GM21515 (cell line): ENCODE results near the gene FAM149A.

ENCODE experiments used
- ATAC-seq: cut with Tn5 transposase; IDR thresholded peaks from one replicate; pipeline ENCODE4 v1.9.1; 2021; ENCODE audit not compliant: unreplicated experiment

The FAM149A gene

DNA sequence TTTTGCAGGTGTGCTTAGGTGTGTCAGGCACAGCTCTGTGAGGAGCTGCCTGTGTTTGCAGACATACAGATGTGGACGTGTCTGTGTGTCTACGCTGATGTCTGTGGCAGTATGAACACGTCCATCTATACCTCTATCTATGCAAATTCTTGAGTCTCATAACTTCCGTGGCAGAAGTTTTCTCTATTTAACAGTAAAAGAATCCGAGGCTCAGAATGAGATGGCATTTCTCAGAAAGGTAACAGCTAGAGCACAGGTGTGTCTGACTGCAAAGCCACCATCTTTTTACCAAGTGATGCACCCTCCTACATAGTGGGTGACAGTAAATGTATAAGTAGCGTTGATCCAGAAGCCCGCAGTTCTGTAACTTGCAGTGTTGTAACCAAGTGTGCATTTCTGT, 47.0 kb downstream of the FAM149A start:
- peak; percentile 45 for ATAC-seq

DNA sequence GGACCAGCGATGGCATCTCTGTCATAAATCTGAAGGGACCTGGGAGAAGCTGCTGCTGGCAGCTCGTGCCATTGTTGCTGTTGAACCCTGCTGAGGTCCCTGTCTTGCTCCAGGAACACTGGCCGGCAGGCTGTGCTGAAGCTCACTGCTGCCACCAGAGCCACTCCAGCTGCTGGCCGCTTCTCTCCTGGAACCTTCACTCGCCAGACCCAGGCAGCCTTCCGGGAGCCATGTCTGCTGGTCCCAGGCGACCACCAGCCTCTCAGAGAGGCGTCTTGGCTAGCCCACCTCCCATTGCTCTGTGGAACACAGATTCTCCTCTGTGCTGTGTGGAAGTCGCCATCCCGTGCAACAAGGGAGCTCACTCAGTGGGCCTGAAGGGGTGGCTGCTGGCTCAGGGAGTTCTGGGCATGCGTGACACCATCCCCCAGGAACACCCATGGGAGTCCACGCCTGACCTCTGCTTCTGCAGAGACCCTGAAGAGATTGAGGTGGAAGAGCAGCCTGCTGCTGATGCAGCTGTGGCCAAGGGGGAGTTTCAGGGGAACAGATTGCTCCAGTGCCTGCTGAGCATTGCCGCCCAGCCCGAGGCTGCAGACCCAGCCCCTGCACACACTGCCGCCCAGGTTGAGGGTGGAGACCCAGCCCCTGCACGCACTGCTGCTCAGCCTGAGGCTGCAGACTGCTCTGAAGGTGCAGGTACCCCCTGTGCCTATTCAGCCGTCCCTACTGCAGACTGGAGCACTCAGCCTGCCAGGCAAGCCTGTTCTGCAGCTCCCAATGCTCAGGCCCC, 53.7 kb downstream of the FAM149A start:
- peak; percentile 31 for ATAC-seq

DNA sequence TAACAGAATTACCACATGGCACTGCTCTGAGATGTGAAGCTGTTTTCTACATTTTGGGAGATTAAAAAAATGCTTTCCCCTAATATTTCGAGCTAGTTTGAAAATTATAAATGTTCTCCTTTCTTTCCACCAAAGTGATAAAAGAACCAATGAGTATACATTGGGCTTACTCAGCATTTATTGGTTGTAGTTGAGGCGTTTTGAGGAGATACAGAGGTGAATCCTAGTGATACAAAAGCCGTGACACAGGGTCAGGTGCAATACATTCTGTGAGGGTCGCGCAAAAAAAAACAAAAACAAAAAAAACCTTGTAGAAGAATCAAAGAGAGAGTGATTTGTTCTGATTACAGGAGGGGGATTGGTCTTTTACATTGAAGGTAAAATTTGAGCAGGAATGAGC, 54.5 kb downstream of the FAM149A start:
- ATAC-seq, result no peak

GRCh38 chr4:186159613-186160012, 55.1 kb downstream of the FAM149A start:
- ATAC-seq, result no peak

DNA sequence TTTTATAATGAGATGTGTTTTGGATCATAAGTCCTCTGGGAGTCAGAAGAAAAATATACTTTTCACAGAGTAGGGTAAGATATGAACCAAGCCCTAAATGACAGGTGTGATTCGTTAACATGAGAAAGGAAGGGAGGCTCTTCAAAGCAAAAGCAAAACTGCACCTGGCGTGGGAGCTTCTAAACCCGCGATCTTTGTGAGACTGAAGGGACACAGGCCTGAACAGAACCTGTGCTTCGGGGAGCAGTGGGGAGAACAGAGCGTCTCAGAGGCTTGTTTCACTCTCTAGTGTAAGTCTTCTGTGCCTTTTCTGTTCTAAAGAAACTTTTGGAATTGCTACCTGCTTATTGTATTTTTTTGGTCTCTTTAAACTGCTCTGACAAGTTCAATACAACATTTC, 56.6 kb downstream of the FAM149A start:
- peak; percentile 97 for ATAC-seq

GRCh38 chr4:186166852-186167512, 62.5 kb downstream of the FAM149A start:
- ATAC-seq, result no peak

DNA sequence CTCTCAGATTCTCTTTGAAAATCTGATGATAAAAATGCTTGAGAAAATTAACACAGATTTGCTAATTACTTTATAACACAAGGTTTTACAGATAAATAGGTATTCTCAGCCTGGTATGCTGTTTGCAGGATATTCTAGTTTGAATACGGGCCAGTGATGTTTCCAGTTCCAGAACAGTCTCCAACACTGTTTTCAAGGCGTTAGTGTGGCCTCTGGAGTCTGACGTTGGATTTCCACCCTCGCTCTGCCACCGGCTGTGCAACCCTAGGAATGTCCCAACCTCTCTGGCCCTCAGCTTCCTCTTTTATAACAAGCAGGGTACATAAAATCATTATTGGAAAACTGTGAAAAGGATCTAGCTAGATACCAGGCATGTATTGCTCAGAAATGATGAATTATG, 63.1 kb downstream of the FAM149A start:
- no peak for ATAC-seq

- ATAC-seq, result no peak
These were observed 64.2 kb downstream of the FAM149A start for GRCh38 chr4:186168750-186169149.

GRCh38 chr4:186169333-186169944, 64.9 kb downstream of the FAM149A start:
- ATAC-seq, result no peak

DNA sequence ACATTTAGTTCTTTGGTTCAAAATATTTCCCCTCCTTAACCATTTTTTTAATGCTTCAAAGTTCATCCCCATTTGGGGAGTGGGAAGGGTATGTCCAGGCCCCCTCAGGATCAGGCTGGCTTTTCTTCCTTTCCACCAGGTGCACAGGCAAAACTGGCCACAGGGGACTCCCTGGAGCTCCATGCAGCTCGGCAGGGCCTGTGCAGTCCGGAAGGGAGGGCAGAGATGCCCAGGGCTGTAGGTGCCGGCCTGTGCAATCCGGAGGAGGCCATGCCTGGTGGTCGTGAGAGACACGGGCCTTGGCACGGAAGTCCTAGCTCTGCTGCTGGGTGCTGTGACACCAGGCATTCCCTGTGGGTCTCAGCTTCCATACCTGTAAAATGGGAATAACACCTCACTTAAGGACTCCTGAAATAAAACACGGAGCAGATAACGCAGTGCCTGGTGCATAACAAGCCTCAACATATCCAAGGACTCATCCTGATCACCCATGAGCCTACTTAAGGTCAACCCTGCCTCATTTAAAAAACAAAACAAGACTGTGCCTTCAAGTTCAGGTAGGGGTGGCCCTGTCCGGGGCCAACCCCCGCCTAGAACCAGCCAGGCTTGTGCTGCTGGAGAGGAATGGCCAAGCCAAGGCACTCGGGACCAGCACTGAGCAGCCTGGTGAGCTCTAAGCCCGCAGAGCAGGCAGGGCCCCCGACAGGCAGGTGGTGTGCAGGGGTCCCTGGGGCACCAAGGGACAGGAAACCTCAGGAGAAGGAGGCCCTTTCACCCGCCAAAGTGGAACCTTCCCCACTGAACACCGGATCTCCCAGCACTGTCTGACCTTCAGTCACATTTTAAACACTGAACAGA, 65.7 kb downstream of the FAM149A start:
- no peak for ATAC-seq

DNA sequence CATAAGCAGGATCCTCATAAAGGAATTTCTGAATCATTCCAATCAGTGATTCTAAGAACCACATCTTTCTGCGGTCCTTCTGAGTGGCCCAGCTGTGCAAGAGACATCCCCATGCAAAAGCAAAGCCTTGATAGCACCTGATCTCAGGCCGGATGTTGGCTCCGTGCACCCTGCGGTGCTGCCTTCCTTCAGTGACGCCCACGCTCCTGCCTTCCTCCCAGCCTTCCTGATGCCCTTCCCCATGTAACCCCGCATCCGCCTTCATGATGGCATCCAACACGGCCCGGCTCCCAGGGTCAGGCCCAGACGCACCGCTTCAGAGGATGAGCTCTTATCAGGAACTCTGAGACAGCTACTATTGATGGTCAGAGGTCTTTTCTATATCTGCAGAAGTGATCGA, 66.5 kb downstream of the FAM149A start:
- no peak for ATAC-seq

DNA sequence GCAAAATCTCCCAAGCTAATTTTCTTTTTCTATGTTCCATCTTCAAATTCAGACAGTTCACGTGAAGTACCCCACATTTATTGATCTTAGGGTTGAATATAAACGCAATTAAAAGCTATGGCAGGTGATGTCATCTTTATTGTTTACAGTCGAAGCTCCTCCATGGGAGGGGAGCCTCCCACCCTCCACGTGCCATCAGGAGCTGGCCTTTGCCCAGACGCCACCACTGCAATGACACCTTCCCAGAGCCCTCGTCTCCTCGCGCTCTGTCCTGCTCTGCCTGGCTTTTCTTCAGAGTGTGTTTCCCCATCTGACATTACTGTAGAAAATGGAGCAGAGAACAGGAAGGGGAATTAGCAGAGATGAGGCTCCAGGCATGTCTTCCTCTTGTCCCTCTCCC, 68.0 kb downstream of the FAM149A start:
- ATAC-seq, result no peak

- no peak for ATAC-seq
These were observed 83.6 kb downstream of the FAM149A start for GRCh38 chr4:186188107-186188506.

GRCh38 chr4:186189656-186190055, 85.2 kb downstream of the FAM149A start:
- no peak for ATAC-seq

- ATAC-seq, result peak; percentile 20
These were observed 86.2 kb downstream of the FAM149A start for GRCh38 chr4:186190581-186191199.

- peak; percentile 88 for ATAC-seq
These were observed 86.9 kb downstream of the FAM149A start, which contains the start of gene CYP4V2 for GRCh38 chr4:186191200-186192065. Gene CYP4V2 (plus strand): TSS chr4:186191567. CDS start chr4:186191824, 257 bp downstream.

DNA sequence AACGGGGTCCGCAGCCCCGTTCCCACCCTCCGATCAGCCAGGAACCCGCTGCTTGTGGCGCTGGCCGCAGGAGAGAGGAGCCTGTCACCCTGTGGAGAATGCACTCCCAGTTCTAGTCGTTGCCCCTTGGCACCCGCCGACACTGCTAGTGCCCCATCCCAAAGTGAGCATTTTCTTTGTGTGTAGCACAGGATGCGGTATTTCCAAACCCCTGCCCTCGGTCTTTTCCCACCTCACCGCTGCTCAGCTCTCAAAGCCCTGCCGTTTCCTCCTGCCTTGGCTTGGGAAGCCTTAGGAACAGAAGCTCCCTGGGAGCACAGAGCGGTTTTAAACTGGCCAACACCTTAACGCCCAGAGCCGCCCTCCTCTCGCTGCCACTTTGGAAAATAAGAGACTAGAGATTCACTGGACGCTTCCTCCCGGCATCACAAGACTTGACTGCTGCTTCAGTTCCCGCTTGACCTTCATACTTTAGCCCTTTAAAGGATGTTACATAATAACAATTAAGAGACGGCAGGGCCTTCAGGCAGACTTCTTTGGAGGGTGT, 87.6 kb downstream of the FAM149A start:
- peak; percentile 3 for ATAC-seq

DNA sequence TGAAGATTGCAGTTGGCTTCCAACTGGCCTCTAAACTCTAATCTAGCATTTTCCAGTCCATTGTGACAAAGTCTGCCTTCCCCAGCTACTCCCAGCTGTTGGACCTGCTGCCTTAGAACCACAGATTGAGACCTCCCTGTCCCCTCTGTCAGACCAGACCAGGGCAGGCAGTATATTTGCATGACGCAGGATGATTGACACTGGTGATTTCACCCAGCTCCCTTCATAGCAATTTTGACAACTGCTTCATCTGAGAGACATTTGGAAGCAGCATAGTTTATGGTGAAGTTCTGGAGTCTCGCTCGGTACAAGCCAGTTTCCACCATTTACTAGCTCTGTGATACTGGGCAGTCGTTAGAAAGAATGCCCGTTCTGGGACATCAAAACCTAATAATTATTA, 89.3 kb downstream of the FAM149A start:
- no peak for ATAC-seq

- no peak for ATAC-seq
These were observed 91.6 kb downstream of the FAM149A start for GRCh38 chr4:186196063-186196462.
